HepG2 (cell line): ENCODE results near the gene RNF125.

ENCODE experiments used
- CTCF ChIP-seq: sonication (generic); formaldehyde crosslinking; IDR thresholded peaks from 2 replicates; pipeline ENCODE4 v1.5.0; 2020; ENCODE audit warnings: mild to moderate bottlenecking, missing genetic modification reagents, moderate library complexity
- EZH2 ChIP-seq: conservative IDR thresholded peaks from 2 replicates; pipeline ENCODE4 v1.6.1; 2012; ENCODE audit warnings: mild to moderate bottlenecking, low read depth, low read length, moderate library complexity
- HOXA7 ChIP-seq: sonication (generic); formaldehyde crosslinking; IDR thresholded peaks from 2 replicates; pipeline ENCODE4 v1.8.1; 2022; ENCODE audit warnings: mild to moderate bottlenecking, missing genetic modification reagents, moderate library complexity
- MIER2 ChIP-seq: IDR thresholded peaks from 2 replicates; pipeline ENCODE4 v1.6.1; 2016; ENCODE audit warnings: missing biosample characterization, missing genetic modification reagents
- YEATS4 ChIP-seq: sonication (generic); formaldehyde crosslinking; IDR thresholded peaks from 2 replicates; pipeline ENCODE4 v1.4.0; 2020; ENCODE audit warnings: missing genetic modification reagents, borderline replicate concordance
- ZBTB2 ChIP-seq: sonication (generic); formaldehyde crosslinking; IDR thresholded peaks from 2 replicates; pipeline ENCODE4 v1.8.0; 2022; ENCODE audit warnings: low read depth, missing genetic modification reagents
- ZBTB21 ChIP-seq: sonication (generic); formaldehyde crosslinking; IDR thresholded peaks from 2 replicates; pipeline ENCODE4 v1.4.0; 2020; ENCODE audit warnings: missing genetic modification reagents
- ZFP36 ChIP-seq: fragments of 150-350 bp; IDR thresholded peaks from 2 replicates; pipeline ENCODE4 v1.6.1; 2018; ENCODE audit warnings: borderline replicate concordance, low read length, low read depth; ENCODE audit not compliant: partially characterized antibody
- ZNF609 ChIP-seq: sonication (generic); formaldehyde crosslinking; IDR thresholded peaks from 2 replicates; pipeline ENCODE4 v1.4.0; 2020; ENCODE audit warnings: mild to moderate bottlenecking, missing genetic modification reagents, borderline replicate concordance

GRCh38 chr18:32093102-32093511 is 74.5 kb downstream of the RNF125 start:
- TF ChIP-seq ZFP36 (no peak), ZNF609 (no peak), MIER2 (CRISPR knock-in tag) (no peak), CTCF (CRISPR knock-in tag) (no peak), HOXA7 (CRISPR knock-in tag) (no peak), EZH2 (no peak), YEATS4 (CRISPR knock-in tag) (no peak), ZBTB2 (CRISPR knock-in tag) (no peak), ZBTB21 (CRISPR knock-in tag) (no peak)
